Posterior cingulate gyrus (tissue), 11 donors: Measurements from ENCODE around the gene OR2F2.

Experiments
- DNase-seq, 10 donors: peaks; one replicate each; pipeline versions ENCODE4 v3.0.0 to v3.0.0-alpha.2; 2020 to 2021; ENCODE audit warnings: mixed read lengths in 3 of 10
- intact Hi-C: fragments of 100-400 bp; cut with DNase I; formaldehyde crosslinking; loops from one replicate; pipeline ENCODE4 v1.15.1; 2023

The OR2F2 gene, protein sequence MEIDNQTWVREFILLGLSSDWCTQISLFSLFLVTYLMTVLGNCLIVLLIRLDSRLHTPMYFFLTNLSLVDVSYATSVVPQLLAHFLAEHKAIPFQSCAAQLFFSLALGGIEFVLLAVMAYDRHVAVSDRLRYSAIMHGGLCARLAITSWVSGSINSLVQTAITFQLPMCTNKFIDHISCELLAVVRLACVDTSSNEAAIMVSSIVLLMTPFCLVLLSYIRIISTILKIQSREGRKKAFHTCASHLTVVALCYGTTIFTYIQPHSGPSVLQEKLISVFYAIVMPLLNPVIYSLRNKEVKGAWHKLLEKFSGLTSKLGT

DNA sequence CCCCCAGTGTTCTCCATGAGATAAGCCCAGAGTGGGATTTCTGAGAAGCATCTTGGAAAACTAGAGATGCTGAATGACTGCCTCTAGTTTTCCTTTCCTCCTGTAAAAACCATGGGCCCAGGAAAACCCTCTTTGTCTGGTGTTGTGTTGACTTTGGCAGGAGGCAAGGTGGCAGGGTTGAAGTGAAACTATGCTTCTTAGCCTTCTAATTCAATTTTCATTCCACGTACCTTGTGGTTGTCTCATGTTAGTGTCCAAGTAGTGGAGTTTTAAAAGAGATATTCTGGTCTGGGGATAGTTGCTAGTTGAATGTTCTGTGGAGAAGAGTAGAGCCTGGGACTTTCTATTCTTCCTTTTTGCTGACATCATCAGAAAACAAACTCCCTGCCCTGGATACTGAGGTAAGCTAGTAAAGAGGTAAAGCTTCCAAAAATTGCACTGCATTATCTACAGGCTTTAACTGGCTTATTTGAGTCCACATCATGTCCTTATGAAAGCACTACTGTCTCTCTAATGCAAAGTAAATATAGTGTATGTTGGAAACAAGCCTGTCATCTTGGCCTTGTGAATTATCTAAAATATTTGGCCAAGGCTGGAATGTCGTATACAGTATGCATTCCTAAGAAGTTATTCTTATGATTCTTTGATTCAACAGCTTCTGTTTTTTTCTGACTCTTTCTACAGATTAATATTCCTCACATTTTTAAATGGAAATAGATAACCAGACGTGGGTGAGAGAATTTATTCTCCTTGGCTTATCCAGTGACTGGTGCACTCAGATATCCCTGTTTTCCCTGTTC, at the start of gene OR2F2:
Gene OR2F2 (plus strand): TSS at position 708 of the 800 bp plus-strand sequence. CDS start 0 bp downstream, at position 708.
- intact Hi-C loops: no loop called here
- no peak for DNase-seq

GRCh38 chr7:143885951-143886350, 49.1 kb upstream of the OR2F2 start:
- intact Hi-C loops: loop anchor here (2.0 kb wide), 1 partner anchor 15 kb away; no protein-coding TSS in a partner anchor
- peak in 1 of 10 donors; percentile 39 for DNase-seq

GRCh38 chr7:143886826-143887477, 48.1 kb upstream of the OR2F2 start:
- intact Hi-C loops: no loop called here
- DNase-seq: no peak

DNA sequence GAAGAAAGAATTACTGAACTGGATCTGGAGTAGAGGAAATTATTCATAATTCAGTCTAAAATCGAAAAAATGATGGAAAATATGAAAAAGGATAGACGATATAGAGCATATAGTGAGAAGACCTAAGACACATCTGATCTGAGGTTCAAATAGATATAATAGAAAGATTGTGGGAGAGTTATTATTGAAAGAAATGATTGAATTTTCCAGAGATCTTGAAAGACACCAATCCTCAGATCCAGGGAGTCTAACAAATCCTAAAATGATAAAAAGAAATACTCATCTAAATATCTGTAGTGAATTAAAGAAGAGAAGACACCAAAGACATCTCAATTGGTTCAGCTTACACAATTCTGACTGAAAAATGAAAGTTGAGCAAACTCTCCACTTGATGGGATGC, 46.0 kb upstream of the OR2F2 start:
- DNase-seq: no peak
- intact Hi-C loops: no loop called here

DNA sequence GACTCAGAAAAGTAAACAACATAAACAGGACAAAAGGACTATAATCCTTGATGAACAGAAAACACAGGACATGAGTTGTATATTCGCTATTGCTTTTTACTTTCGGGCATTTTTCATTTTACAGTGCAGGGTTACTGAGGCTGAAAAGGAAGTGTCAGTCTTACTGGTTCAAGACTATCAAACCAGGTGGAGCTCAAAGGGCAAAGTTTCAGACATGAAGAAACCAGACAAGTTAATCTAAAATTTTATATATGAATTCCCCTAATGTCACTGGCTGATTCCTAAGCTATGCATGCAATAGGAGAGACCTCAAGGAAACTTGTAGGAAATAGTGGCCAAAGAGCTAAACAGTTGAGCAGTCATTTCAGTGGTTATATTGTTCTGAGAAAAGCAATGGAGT, 44.5 kb upstream of the OR2F2 start:
- no peak for DNase-seq
- intact Hi-C loops: no loop called here

DNA sequence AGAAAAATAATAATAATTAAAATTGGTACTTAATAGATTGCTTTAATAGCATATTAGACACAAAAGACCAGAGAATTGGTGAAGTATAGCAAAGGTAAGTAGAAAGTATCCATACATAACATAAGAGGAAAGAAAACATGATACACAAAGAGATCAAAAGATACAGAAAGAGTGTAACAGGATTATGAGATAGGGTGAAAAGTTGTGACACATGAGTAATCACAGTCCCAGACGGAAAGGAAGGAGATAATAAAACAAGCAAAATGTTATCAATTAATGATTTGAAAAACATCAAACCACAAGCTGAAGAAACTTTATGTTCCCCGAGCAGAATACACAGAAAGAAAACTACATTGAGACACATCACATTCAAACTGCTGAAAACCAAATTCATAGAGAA, 43.6 kb upstream of the OR2F2 start:
- no peak for DNase-seq
- intact Hi-C loops: no loop called here

DNA sequence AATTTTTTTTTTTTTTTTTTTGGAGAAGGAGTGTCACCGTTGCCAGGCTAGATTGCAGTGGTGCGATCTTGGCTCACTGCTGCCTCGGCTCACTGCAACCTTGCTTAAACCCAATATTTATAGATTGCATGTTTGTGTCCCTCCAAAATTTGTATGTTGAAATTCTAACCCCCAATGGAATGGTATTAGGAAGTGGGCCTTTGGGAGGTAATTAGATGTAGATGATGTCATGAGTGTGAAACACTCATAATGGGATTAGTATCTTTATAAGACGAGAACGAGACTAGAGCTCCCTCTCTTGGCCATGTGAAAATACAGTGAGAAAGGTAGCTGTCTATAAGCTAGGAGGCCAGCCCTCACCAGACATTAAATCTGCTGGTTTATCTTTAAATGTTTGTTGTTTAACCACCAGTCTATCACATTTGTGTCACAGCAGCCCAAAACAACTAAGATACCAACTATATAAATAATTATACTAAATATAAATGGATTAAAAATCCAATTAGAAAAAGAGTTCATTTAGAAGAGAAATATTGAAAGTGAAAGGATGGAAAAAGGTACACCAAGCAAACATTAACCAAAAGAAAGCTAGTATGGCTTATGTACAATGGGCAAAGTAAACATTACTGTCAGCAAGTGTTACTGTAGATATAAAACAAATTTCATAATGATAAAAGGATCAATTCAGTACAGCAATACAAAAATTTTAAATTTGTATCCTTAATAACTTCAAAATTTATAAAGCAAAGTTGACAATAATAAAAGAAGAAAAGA, 42.3 kb upstream of the OR2F2 start:
- intact Hi-C loops: no loop called here
- no peak for DNase-seq

GRCh38 chr7:143896667-143897066, 38.4 kb upstream of the OR2F2 start:
- no peak for DNase-seq
- intact Hi-C loops: no loop called here

DNA sequence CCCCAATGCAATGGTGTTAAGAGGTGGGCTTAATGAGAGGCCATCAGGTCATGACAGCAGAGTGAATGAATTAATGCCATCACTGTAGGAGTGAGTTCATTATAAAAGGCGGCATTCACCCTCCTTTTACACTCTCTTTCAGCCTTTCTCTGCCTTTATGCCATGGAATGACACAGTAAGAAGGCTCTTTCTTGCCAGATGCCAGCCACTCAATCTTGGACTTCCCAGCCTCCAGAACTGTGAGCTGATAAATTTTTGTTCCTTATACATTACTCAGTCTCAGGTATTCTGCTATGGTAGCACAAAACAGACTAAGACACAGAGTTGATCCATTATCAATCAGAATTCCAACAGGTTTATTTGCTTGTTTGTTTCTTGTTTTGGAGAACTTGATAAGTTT, 36.2 kb upstream of the OR2F2 start:
- intact Hi-C loops: no loop called here

GRCh38 chr7:143900230-143900766, 34.7 kb upstream of the OR2F2 start:
- intact Hi-C loops: loop anchor here (2.0 kb wide), 1 partner anchor 15 kb away; no protein-coding TSS in a partner anchor
- DNase-seq: no peak

More for the DNA sequence above, 36.2 kb upstream of the OR2F2 start:
- DNase-seq: no peak

DNA sequence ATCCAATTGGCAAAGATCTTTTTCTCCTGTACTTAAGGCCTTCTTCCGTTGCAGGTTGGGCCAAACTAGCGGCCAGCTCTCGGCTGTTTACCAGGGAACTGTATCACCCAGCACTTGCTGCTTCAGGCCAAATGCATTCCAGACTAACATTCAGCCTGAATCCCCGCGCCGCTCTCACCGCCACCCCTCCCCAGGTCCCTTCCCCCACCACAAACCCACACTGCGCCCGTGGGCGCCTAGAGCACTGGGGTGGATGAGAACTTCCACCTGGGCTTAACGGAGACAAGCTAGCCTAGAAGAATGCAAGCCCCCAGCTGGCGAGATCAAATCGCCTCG, 33.7 kb upstream of the OR2F2 start:
- peak in 8 of 10 donors; percentile 24 to 88 (median 31) for DNase-seq
- intact Hi-C loops: loop anchor here (2.0 kb wide), 1 partner anchor 16 kb away; no protein-coding TSS in a partner anchor

GRCh38 chr7:143901668-143902331, 33.2 kb upstream of the OR2F2 start, which contains the start of gene TCAF1:
Gene TCAF1, minus strand, starts transcription at chr7:143902176. Its CDS starts 25,568 bp downstream, at chr7:143876608.
- intact Hi-C loops: loop anchor here (2.0 kb wide), 1 partner anchor 17 kb away; no protein-coding TSS in a partner anchor
- DNase-seq: peak; percentile 91 to 99 (median 94)

- intact Hi-C loops: no loop called here
Observed at GRCh38 chr7:143902332-143902899, 32.6 kb upstream of the OR2F2 start.

GRCh38 chr7:143905509-143905908, 29.5 kb upstream of the OR2F2 start:
- DNase-seq: no peak
- intact Hi-C loops: no loop called here

More at GRCh38 chr7:143902332-143902899, 32.6 kb upstream of the OR2F2 start:
- peak in 1 of 10 donors; percentile 86 for DNase-seq

GRCh38 chr7:143906151-143906550, 28.9 kb upstream of the OR2F2 start:
- intact Hi-C loops: no loop called here
- peak in 1 of 10 donors; percentile 43 for DNase-seq

DNA sequence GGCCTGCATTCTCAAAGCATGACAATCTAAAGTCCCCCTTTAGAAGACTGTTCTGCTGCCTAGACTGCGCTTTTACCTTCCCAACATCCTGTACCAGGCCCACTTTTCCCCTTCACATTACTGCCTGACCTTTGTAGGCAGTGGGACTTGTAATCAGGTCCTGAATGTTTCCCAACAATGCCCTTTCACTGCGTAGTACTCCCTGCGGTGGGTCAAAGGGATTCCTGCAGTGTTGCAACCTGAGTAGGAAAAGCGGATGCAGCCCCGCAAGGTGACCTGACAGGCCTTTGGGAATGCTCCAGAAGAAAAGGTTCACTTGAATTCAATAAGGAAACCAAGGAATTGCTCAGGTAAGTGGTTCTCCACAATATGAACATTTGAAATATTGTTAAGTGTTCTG, 28.1 kb upstream of the OR2F2 start:
- intact Hi-C loops: no loop called here
- no peak for DNase-seq

DNA sequence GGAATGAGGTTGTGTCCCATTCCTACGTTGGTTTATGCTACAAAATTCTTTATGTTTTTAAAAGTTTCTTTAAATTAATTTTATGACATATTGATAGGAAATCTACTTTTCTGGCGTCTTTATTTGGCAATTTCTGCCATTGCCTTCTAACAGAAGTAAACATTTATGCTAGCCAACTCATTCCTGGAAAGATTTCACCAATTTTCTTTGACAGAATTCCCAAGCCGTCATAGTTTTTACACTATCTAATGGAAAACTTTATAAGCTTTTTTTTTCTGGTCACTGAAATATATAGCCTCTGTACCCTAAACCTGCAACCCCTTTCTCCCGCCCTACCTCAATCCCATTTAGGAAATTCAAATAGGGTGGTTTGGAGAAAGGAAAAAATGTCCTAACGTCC, 26.9 kb upstream of the OR2F2 start:
- no peak for DNase-seq
- intact Hi-C loops: no loop called here

GRCh38 chr7:143909863-143910262, 25.2 kb upstream of the OR2F2 start:
- intact Hi-C loops: no loop called here
- peak in 1 of 10 donors; percentile 49 for DNase-seq
